Suprapubic skin (tissue), 3 donors: Measurements from ENCODE around the gene ZNF143.

Experiments used
- CTCF ChIP-seq, 2 donors: fragments of 200-600 bp in 1 of 2; fragments of 450-650 bp in 1 of 2; sonication (generic) in 1 of 2; IDR thresholded peaks; one replicate each; pipeline ENCODE4 v1.5.1; 2016 to 2019; ENCODE audit warnings: antibody characterized with exemption in 2 of 2, mild to moderate bottlenecking in 1 of 2, moderate library complexity in 1 of 2
- POLR2AphosphoS5 ChIP-seq, 3 donors: sonication (generic); formaldehyde crosslinking; IDR thresholded peaks; one replicate each; pipeline ENCODE4 v1.6.1; 2017; ENCODE audit warnings: antibody characterized with exemption in 3 of 3

DNA sequence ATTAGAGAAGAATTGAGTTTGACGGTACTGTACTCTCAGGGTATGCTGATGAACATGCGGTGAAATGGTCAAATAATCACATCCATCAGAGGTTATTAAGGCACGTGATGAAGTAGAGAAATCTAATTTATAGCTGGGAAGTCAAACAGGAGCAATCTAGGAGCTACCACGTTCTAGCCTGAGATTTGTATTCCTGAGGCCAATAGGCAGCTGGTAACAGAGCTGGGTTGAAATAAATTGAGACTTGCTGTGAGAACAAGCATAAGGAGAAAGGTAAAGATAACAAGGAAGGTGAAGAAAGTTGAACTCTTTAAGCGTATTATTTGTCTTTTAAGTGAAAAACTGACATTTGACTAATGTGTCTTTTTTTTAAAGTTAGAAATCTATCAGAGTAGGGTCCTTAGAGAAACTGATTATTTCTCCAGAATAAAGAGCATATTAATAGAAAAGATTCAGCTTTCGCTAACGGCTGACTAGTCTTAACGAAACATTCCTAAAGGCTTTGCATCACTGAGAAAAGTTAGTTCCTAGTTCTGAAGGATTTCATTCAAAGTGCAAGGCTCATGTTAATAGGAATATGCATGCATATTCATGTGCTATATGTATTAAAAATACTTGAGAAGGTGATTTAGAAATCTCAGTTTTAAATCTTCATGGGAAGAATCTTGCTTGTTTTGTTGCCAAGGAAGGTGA is 107.5 kb downstream of the ZNF143 start:
- TF ChIP-seq CTCF (IDR thresholded peaks at IDR 0.05) (no peak), POLR2AphosphoS5 (IDR thresholded peaks at IDR 0.05) (no peak)
